Pancreas (tissue), 10 donors: ENCODE data around the gene TTC39B. TPM values are rescaled to one million over a fixed set of nuclear protein-coding genes. Genes with fewer than 3 reads are reported as not detected.

Experiments used
- ATAC-seq, 4 donors: fragments of 200-7000 bp; cut with Tn5 transposase; one replicate each; pipeline versions ENCODE4 v1.8.0 to v1.9.1; 2020; ENCODE audit warnings: mild to moderate bottlenecking in 4 of 4, moderate library complexity in 4 of 4
- DNase-seq, 6 donors: peaks; one replicate each; pipeline ENCODE4 v3.0.0-alpha.2; 2020
- FAIRE-seq: peaks from 2 replicates; lab custom pipeline; 2012; peaks lifted over from hg19 to GRCh38; lab: Jason Lieb, UNC
- H3K27ac ChIP-seq, 4 donors: fragments of 200-600 bp; sonication (generic); 1 replicate in 3 of 4; 2 replicates in 1 of 4; pipeline versions ENCODE4 v1.5.0 to v1.8.0; 2020
- H3K27me3 ChIP-seq, 4 donors: fragments of 200-600 bp; one replicate each; pipeline ENCODE4 v1.8.0; 2021
- H3K36me3 ChIP-seq, 3 donors: fragments of 200-600 bp; sonication (generic) in 1 of 3; one replicate each; pipeline versions ENCODE4 v1.5.0 to v1.8.0; 2020 to 2021
- H3K4me1 ChIP-seq, 3 donors: fragments of 200-600 bp; one replicate each; pipeline ENCODE4 v1.8.0; 2021
- H3K4me3 ChIP-seq, 4 donors: fragments of 200-600 bp; sonication (generic) in 2 of 4; one replicate each; pipeline versions ENCODE4 v1.5.0 to v1.8.0; 2020 to 2021
- H3K9me3 ChIP-seq, 4 donors: fragments of 200-600 bp; one replicate each; pipeline ENCODE4 v1.8.0; 2021
- CTCF ChIP-seq, 4 donors: fragments of 200-600 bp; sonication (generic) in 3 of 4; IDR thresholded peaks; one replicate each; pipeline versions ENCODE4 v1.5.0 to v1.8.0; 2021; ENCODE audit warnings: antibody characterized with exemption in 4 of 4
- WGBS, 2 donors: extraction: QIAGEN DNeasy Blood & Tissue Kit; methylation state at CpG; one replicate each; pipeline ENCODE4 v1.1.7; 2013; 5-methylcytosine and 5-hydroxymethylcytosine counted together
- intact Hi-C, 3 donors: fragments of 100-400 bp; cut with DNase I; formaldehyde crosslinking; loops; one replicate each; pipeline versions ENCODE4 v1.11.1 to v1.14.2; 2022
- polyA plus RNA-seq, 2 donors: library from polyadenylated mRNA; stranded (reverse); fragments of 200-250 nt; gene quantifications; one replicate each; pipeline ENCODE4 v1.2.3, GENCODE V29; 2013
- total RNA-seq, 6 donors: library from RNA; stranded (reverse); fragmentation: NEBNext Ultra II Directional in 4 of 6; extraction: Animal tissue kit (Norgen Biotek cat#: 25700) in 4 of 6; gene quantifications; one replicate each; pipeline versions ENCODE4 v1.2.1 to v1.2.4, GENCODE V29; 2021 to 2023
- donor health status: healthy with polysubstance abuse.
- donor health status: DM: no; HTN: no; CAD: no; lungs with moderate emphysema.
- donor health status: DM: no; HTN: no; CAD: no.
- donor health status: control.
- donor health status: control.
- donor health status: Bipolar disorder and iron deficiency.
- donor health status: DM: yes; HTN: yes; CAD: no.
- donor health status: DM: no; HTN: no; CAD: no.
- donor health status: DM: no; HTN: no; CAD: no.
- donor health status: DM: yes; HTN: yes; CAD: no.

TTC39B gene
- total and polyA plus RNA-seq, 8 donors = 1.5 to 12.1 (median 5.1) TPM

DNA sequence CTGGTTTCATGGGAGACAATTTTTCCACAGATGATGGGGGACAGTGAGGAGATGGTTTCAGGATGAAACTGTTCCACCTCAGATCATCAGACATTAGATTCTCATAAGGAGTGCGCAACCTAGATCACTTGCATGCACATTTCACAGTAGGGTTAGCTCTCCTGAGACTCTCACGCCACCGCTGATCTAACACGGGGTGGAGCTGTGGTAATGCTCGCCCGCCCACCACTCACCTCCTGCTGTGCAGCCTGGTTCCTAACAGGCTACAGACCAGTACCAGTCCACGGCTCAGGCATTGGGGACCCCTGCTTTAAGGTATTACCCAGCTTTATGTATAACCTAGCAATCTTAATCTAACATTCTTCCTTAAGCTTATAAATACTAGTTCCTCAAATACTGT lies 35.6 kb downstream of the TTC39B start:
- ATAC-seq (no peak), DNase-seq (no peak), FAIRE-seq (no peak)
- Histone ChIP-seq H3K4me3 (no peak overlapping the region), H3K4me1 (no peaks in the 10 kb centered on the region), H3K27ac (no peak overlapping the region), H3K9me3 (no peaks in the 10 kb centered on the region), H3K36me3 (no peaks in the 10 kb centered on the region), H3K27me3 (no peaks in the 10 kb centered on the region)
- 89 to 99% methylated on average over 7 of the region's 7 CpGs for WGBS, 2 donors
- no peak for TF ChIP-seq CTCF (IDR thresholded peaks at IDR 0.05)
- intact Hi-C loops = no loop called here

GRCh38 chr9:15268782-15269181 lies 38.2 kb downstream of the TTC39B start:
- TF ChIP-seq CTCF (IDR thresholded peaks at IDR 0.05) = no peak
- ATAC-seq = no peak
- no peaks in the 10 kb centered on the region for H3K4me1 ChIP-seq
- intact Hi-C loops = no loop called here
- H3K27ac ChIP-seq = no peak overlapping the region
- no peaks in the 10 kb centered on the region for H3K36me3 ChIP-seq
- WGBS, 2 donors = 71 to 89% methylated on average over 3 of the region's 3 CpGs
- no peak overlapping the region for H3K4me3 ChIP-seq
- no peaks in the 10 kb centered on the region for H3K27me3 ChIP-seq
- no peaks in the 10 kb centered on the region for H3K9me3 ChIP-seq
- FAIRE-seq = no peak
- DNase-seq = no peak

- Histone ChIP-seq H3K36me3 (no peaks in the 10 kb centered on the region), H3K9me3 (no peaks in the 10 kb centered on the region), H3K27ac (no peak overlapping the region), H3K4me1 (no peaks in the 10 kb centered on the region), H3K4me3 (no peak overlapping the region), H3K27me3 (no peaks in the 10 kb centered on the region)
- DNase-seq (no peak), FAIRE-seq (no peak), ATAC-seq (no peak)
- intact Hi-C loops = no loop called here
- no peak for TF ChIP-seq CTCF (IDR thresholded peaks at IDR 0.05)
- WGBS, 2 donors = 87 to 92% methylated on average over 3 of the region's 3 CpGs
Observed at GRCh38 chr9:15268317-15268716, 38.7 kb downstream of the TTC39B start.

DNA sequence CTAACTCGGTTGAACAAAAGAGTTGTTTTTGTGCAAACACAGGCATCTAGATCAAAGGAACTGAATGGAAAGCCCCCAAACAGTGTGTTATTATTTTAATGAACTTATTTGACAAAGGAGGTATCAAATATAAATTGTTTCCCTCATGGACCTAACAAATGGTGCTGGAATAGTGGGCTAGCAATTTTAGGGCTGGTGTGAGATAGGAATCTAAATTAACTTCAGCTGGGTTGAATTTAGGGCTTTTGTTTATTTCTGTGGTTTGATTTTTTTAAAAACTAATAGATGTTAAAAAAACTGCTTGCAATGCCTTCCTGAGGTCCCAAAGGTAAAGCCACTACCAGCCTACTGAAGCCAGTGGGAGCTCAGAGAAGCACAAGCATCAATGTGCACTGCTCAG lies 42.1 kb downstream of the TTC39B start:
- Histone ChIP-seq H3K27me3 (no peaks in the 10 kb centered on the region), H3K9me3 (no peaks in the 10 kb centered on the region), H3K4me1 (no peaks in the 10 kb centered on the region), H3K27ac (no peak overlapping the region), H3K4me3 (no peak overlapping the region), H3K36me3 (no peaks in the 10 kb centered on the region)
- WGBS, 2 donors = 81 to 90% methylated on average over 1 of the region's 1 CpG
- FAIRE-seq (no peak), ATAC-seq (no peak), DNase-seq (no peak)
- intact Hi-C loops = no loop called here
- no peak for TF ChIP-seq CTCF (IDR thresholded peaks at IDR 0.05)

- FAIRE-seq (no peak), ATAC-seq (no peak), DNase-seq (no peak)
- no peak overlapping the region for H3K4me3 ChIP-seq
- no peaks in the 10 kb centered on the region for H3K36me3 ChIP-seq
- H3K9me3 ChIP-seq = no peaks in the 10 kb centered on the region
- WGBS, 2 donors = 84 to 93% methylated on average over 1 of the region's 1 CpG
- H3K4me1 ChIP-seq = no peaks in the 10 kb centered on the region
- no peaks in the 10 kb centered on the region for H3K27me3 ChIP-seq
- TF ChIP-seq CTCF (IDR thresholded peaks at IDR 0.05) = no peak
- H3K27ac ChIP-seq = no peak overlapping the region
- intact Hi-C loops = no loop called here
Observed at GRCh38 chr9:15262581-15262980, 44.4 kb downstream of the TTC39B start.
